KOPT-K1 (cell line): ENCODE measurements around the gene FAM240B.

Source experiments
- H3K27ac ChIP-seq: fragments of 200-600 bp; sonication (generic); 2 replicates; pipeline ENCODE4 v1.5.1; 2016; ENCODE audit warnings: antibody characterized with exemption, mild to moderate bottlenecking, low read depth, low read length; ENCODE audit not compliant: poor library complexity, severe bottlenecking
- H3K36me3 ChIP-seq: fragments of 200-600 bp; sonication (generic); 2 replicates; pipeline ENCODE4 v1.5.1; 2017; ENCODE audit warnings: antibody characterized with exemption, mild to moderate bottlenecking, low read length, moderate library complexity; ENCODE audit not compliant: insufficient read depth
- H3K9me3 ChIP-seq: fragments of 200-600 bp; sonication (generic); 2 replicates; pipeline ENCODE4 v1.5.1; 2017; ENCODE audit warnings: antibody characterized with exemption, low read length, mild to moderate bottlenecking; ENCODE audit not compliant: insufficient read depth, poor library complexity, severe bottlenecking

FAM240B gene

DNA sequence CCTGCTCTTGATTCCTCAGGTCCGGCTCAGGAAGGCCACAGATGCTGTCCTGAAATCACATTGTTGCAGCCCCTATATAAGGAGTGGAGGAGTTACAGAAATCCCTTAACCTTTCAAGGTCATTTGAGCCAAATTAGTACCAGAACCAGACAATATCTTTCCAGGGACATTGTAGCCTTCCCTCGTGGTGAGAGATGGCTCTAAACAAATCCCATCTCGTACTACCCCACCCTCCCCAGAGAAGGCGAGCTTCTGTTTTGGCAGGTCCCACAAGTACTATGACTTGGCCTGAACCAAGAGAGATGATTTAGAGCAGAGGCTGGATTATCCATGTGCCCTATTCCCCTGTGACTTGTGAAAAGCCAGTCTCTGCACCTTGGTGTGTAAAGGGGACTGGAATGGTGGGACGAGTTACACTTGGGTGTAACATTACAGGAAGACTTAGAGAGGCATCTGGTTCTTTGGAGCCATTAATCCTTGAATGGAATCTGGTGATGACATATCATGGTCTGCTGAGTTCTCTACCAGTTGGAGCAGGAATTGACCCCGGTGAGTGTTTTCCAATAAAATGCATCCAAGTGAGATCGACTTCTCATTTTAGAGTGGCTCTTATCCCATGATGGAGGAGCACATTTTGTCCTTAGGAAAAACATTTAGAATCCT, at the start of gene FAM240B:
TSS of gene FAM240B (minus strand) at position 51 of the 663 bp plus-strand sequence. CDS start 16,134 bp downstream, outside the sequence.
- Histone ChIP-seq H3K9me3 (no peaks in the 10 kb centered on the region), H3K27ac (no peak within 1 kb of the TSS), H3K36me3 (no peaks in the 10 kb centered on the region)

DNA sequence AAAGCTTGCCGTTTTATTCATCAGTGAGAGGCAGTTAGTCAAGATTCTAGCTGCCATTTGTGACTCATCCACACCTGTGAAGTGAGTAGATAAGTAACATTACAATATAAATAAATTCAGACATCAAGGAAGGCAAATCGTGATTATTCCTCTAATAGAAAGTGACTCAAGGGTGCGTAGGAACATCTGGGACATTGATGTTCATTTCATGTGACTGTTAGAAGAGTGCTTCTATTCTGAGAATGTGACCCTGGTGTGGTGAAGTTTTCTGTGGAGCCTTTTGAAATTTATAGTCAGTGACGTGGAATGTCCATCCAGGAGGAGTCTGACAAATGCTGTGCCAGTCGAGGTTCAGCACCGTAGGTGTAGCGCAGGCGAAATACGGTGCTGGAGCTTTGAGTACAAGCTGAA, 48.4 kb upstream of the FAM240B start:
- Histone ChIP-seq H3K36me3 (no peaks in the 10 kb centered on the region), H3K27ac (no peak overlapping the region), H3K9me3 (no peaks in the 10 kb centered on the region)

DNA sequence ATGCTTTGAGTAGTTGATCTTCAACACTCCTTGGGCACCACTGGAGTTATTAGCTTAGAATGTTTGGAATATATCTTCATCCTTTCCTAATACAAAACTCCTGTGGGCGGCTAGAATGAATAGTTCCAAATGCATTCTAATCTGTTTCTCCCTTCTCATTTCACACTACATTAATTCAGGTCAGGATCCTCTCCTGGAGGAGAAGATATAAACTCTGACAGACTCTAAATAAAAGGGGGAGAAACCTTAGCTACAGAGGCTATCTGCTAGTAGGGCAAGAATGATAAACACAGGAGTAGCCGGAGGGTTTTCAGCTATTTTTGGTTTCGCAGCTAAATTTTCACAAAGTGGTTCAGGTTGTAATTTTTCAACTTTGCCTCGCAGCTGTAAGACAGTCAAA, 45.2 kb upstream of the FAM240B start:
- Histone ChIP-seq H3K27ac (no peak overlapping the region), H3K9me3 (no peaks in the 10 kb centered on the region), H3K36me3 (no peaks in the 10 kb centered on the region)

DNA sequence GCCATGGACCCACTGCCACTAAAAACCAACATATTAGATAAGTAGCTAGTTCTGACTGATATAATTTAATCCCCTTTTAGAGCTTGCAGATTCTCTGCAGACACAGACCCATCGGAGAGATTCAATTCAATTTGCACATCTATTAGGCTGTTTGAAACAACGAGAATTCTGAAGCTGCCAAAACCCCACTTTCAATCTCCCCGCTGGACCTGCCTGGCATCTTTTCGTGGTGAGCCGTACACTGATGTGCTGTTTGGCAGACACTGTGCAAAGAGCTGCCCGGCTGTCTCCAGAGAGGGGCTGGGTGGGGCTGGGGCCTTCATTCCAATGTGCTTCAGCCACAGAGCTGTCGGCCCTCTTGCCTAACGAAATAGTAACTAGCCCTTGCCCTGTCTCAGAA, 42.1 kb upstream of the FAM240B start:
- Histone ChIP-seq H3K36me3 (no peaks in the 10 kb centered on the region), H3K9me3 (no peaks in the 10 kb centered on the region), H3K27ac (no peak overlapping the region)

DNA sequence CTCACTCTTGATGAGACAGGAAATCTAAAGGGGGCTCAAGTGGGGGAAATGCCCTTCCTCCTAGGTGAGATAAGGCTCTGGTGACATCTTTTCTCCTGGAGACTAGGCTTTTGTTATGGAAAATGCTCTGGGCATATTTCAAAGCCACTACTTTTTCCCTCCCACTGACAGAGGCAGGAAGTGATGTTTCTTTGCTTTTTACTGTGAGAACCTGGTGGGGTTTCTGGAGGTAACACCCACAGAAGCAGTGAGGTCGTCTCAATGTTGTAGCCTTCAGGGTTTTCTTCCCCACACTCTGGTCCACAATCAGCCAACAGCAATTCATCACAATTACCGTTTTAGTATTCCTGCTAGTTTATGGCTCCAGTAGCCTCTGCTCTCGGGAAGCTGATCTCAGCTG, 41.4 kb upstream of the FAM240B start:
- no peaks in the 10 kb centered on the region for H3K9me3 ChIP-seq
- no peak overlapping the region for H3K27ac ChIP-seq
- H3K36me3 ChIP-seq: no peaks in the 10 kb centered on the region

DNA sequence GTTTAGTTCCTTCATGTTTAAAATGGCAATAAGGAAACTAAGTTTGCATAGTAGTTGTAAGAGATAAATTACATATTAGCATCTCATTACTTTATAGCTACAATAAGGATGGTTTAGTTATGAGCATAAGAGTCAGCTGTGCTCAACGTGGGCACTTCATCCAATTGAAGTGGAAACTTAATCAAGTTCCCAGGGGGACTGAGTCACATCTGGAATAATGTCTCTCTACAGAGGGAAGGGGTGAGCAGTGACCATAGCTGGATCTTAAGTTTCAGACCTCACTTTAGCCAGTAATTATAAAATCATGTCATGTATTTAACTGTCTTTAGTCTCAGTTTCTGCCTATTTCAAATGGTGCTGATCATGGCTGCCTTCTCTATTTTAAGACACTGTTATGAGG, 36.8 kb upstream of the FAM240B start:
- Histone ChIP-seq H3K27ac (no peak overlapping the region), H3K36me3 (no peaks in the 10 kb centered on the region)

DNA sequence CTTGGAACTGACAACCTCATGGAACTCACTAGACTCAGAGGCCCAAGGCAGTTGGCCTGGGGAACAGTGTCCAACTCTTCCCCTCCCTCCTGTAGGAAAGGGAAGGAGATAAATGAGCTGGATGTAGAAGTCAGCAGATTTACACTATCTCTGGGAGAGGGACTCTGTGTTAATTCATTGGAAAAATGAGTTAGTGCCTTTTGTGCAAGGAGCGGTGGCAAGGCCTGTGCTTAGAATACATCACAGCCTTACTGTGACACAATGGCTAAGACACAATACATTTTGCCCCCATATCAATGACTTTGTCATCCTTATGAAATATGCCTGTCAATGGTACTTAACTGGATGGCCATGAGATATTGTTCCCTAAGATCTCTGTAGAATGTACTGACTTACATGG, 28.0 kb upstream of the FAM240B start:
- Histone ChIP-seq H3K9me3 (no peaks in the 10 kb centered on the region), H3K27ac (no peak overlapping the region)

More for the DNA sequence above, 36.8 kb upstream of the FAM240B start:
- no peaks in the 10 kb centered on the region for H3K9me3 ChIP-seq

DNA sequence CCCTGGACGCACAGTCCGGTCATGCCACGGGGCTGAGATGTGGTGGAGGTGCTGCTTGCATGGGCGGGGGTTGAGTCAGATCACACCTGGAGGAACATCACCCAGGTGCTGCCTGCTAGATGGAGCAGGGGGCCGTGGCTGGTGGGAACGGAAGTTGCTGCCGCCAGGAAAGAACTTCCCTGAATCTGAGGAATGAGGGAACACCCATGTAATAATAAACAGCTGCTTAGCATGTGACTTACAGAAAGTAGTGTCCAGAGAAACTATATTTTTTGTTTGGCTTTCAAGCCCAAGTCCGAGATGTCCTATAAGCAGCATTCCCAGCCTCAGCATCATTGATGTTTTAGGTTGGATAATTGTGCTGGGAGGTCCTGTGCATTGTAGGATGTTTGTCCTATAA, 27.1 kb upstream of the FAM240B start:
- H3K27ac ChIP-seq: no peak overlapping the region
- no peaks in the 10 kb centered on the region for H3K9me3 ChIP-seq
- no peaks in the 10 kb centered on the region for H3K36me3 ChIP-seq

More for the DNA sequence above, 28.0 kb upstream of the FAM240B start:
- no peaks in the 10 kb centered on the region for H3K36me3 ChIP-seq

DNA sequence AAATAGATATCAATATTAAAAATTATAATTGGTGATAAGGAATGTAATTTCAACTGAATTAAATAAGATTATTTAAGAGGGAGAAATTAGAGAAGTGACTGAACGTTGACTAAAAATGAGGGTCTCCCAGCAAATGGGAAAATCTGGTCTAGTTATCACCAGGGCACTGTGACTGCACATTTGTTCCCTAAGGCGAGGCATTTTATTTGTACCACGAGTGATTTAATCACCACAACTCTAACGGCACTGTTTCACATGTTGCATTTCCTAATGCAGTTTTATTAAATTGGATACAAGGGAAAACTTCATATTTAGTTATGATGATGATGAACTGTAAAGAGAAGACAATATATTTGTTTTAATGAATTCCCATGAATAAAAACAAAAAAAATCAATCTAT, 26.4 kb upstream of the FAM240B start:
- no peak overlapping the region for H3K27ac ChIP-seq
- H3K9me3 ChIP-seq: no peaks in the 10 kb centered on the region
- no peaks in the 10 kb centered on the region for H3K36me3 ChIP-seq

DNA sequence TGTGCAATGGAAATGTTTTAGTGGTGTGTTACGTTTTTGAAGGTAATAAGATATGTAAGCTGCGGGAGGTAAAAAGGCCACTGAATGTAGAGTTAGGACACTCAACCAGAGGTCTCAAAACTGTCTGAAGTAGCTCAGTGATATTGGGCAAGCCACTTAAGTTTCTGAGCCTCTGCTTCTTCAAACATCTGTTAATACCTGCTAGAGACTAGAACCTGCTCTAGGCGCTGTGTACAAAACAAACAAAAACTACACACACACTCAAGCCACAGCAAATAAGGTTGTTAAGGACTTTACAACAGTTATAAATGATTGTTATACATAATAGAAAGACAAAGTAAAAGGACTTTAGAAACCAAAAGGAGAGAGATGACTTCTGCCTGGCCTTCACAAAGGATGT, 24.6 kb upstream of the FAM240B start:
- no peaks in the 10 kb centered on the region for H3K36me3 ChIP-seq

DNA sequence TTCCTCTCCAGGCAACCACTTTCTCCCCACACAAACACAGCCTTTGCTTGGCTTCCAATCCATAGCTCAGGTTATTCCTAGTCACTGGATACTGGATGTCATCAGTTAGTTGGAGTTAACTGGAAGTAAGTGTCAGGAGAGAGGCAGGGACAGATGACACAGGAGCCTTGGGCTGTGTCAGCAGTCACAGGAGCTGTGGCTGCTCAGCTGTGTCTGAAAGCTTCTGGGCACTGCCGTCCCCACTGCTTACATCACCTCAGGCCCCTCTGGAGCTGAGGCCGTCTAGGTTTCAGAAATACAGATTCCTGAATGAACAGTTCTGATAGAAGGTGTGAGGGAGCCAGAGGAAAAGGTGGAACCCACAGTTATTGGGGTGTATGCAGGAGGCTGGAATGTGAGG, 17.3 kb upstream of the FAM240B start:
- Histone ChIP-seq H3K27ac (no peak overlapping the region), H3K36me3 (no peaks in the 10 kb centered on the region), H3K9me3 (no peaks in the 10 kb centered on the region)

More for the DNA sequence above, 24.6 kb upstream of the FAM240B start:
- Histone ChIP-seq H3K9me3 (no peaks in the 10 kb centered on the region), H3K27ac (no peak overlapping the region)

DNA sequence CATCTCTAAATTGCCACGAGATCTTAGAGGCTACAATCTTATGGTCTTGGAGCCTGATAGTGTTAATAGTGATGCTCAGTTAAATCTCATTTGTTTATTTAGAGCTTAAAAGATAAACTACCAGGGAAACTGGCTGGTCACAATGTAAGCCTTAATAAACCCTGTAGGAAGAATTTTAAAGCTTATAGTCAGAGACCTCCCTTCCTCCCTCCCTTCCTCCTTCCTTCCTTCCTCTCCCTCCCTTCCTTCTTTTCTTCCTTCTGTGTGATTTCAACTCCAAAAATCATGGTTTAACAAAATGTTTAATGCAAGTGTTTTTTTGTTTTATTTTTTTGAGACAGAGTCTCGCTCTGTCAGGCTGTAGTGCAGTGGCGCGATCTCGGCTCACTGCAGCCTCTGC, 14.9 kb upstream of the FAM240B start:
- H3K27ac ChIP-seq: no peak overlapping the region
- H3K9me3 ChIP-seq: no peaks in the 10 kb centered on the region
- H3K36me3 ChIP-seq: no peaks in the 10 kb centered on the region

DNA sequence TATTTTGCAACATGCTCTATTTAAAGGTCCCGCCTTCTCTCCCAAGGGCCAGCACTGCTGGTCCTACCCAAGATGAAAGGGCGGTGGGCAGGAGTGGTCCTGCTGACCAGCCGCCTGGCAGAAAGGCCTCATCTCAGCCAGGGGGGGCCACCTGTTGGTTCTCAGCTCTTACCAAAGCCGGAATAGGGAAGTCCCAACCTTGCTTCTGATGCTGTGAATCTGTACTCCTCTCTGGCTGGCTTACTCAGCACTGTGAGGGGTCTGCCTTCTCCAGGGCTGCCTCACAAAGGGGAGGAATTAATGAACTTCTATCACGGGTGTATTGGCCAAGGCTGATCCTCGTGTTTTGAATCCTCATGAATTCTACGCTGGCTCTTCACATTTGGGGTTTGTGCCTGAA, 13.6 kb upstream of the FAM240B start:
- no peaks in the 10 kb centered on the region for H3K36me3 ChIP-seq
- H3K27ac ChIP-seq: no peak overlapping the region

DNA sequence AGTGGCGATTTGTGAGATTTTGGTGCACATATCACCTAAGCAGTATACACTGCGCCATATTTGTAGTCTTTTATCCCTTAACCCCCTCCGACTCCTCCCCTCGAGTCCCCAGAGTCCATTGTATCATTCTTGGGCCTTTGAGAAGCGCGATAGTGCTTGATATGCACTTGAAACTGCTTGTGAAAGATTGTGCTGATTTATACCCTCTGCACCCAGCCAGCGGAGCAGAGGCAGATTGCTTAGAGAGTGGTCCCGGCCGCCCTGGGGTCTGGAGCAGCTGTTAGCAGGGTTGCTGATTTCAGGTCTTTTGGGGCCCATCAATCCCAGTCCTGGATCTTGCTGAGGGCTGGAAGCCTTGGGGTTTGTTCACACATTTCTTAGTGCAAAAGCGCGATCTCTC, 13.0 kb upstream of the FAM240B start:
- no peaks in the 10 kb centered on the region for H3K36me3 ChIP-seq
- H3K27ac ChIP-seq: no peak overlapping the region
- H3K9me3 ChIP-seq: no peaks in the 10 kb centered on the region

More for the DNA sequence above, 13.6 kb upstream of the FAM240B start:
- H3K9me3 ChIP-seq: no peaks in the 10 kb centered on the region

DNA sequence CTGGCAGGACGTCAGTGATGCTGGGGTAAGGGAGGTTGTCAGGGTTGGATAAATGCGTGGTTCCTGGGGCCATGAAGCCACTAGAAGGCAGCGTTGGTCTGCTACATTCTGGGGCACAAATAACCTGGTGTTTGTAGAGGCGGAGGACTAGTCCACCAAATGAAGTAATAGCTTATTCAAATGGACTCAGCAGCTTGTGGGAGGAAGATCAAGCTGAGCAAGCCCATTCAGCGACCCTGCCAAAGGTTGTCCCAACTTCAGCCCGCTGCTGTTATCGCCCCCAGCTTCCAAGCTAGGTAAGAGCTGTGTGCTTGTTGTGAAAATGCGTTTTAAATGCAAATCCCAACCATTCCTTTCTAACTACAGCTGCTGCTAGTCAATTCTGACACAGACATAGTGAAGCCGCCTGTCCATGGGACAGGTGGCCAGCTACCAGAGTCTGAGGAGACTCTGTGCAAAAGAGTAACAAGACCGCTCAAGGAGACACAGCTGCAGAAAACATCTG, 7.6 kb upstream of the FAM240B start:
- no peaks in the 10 kb centered on the region for H3K9me3 ChIP-seq

DNA sequence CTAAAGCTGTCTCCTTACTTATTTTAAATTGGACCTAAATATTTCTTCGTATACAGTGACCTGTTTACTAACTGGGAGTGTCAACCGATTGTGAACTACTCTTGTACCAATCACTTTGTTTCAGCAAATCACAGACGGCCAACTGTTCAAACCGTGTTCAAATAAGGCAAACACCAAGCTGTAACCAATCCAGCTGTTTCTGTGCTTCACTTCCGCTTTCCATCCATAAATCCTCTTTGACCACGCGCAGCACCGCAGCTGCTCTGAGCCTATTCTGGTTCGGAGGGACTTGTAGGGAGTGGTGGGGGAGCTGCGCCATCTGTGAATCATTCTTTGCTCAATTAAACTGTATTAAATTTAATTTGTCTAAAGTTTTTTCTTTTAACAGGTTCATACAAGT, 4.8 kb upstream of the FAM240B start:
- H3K27ac ChIP-seq: no peak overlapping the region
- no peaks in the 10 kb centered on the region for H3K9me3 ChIP-seq
- H3K36me3 ChIP-seq: no peaks in the 10 kb centered on the region

More for the DNA sequence above, 7.6 kb upstream of the FAM240B start:
- H3K36me3 ChIP-seq: no peaks in the 10 kb centered on the region
- no peak overlapping the region for H3K27ac ChIP-seq
